ENCODE results near the gene SOWAHB. TPM values are rescaled to one million over a fixed set of nuclear protein-coding genes. Genes with fewer than 3 reads are reported as not detected.

The SOWAHB gene
- total RNA-seq, 1 donor from 2014 or later: 6.5 TPM

DNA sequence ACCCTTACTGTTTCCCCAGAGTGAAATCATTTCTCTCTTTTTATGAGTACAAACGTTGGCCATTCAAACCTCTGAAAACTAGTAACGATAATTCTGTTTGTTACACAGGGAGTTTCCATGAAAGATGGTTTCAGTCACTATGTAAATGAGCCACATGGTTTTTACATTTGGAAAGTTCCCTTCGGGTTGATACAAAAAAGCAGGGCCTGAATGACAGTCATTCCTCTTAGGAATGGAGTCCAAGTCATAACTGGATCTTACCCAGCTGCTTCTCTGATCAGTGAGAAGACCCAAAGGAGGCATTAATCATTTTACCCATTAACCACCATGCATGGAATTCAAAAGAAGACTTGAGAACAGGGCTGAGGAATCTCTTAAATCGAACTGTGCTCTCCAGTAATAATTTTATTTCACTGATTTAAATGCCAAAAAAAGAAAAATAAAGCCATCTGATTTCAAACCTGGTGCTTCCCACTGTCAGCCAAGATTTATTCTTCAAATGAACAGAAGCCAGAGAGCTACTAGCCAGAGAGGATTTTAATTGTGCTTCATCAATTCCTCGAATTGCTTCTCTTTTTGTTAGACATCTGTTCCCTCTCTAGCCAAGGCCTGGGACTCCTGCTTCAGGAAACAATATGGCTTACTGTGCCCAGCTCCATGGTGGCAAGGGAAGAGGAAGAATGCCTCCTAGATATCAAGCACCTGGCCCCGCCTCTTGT is 3.2 kb downstream of the SOWAHB start:
- no peaks in the 10 kb centered on the region for H3K9me3 ChIP-seq
- H3K4me1 ChIP-seq: peaks cover 4 to 6% of the 10 kb centered on the region in 2 donors
- H3K4me3 ChIP-seq: no peak overlapping the region
- TF ChIP-seq, protein P1, sequence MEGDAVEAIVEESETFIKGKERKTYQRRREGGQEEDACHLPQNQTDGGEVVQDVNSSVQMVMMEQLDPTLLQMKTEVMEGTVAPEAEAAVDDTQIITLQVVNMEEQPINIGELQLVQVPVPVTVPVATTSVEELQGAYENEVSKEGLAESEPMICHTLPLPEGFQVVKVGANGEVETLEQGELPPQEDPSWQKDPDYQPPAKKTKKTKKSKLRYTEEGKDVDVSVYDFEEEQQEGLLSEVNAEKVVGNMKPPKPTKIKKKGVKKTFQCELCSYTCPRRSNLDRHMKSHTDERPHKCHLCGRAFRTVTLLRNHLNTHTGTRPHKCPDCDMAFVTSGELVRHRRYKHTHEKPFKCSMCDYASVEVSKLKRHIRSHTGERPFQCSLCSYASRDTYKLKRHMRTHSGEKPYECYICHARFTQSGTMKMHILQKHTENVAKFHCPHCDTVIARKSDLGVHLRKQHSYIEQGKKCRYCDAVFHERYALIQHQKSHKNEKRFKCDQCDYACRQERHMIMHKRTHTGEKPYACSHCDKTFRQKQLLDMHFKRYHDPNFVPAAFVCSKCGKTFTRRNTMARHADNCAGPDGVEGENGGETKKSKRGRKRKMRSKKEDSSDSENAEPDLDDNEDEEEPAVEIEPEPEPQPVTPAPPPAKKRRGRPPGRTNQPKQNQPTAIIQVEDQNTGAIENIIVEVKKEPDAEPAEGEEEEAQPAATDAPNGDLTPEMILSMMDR (IDR thresholded peaks at IDR 0.05): no peak
- intact Hi-C loops (cut with DNase I): loop anchor here (5.0 kb wide), 1 partner anchor 62 kb away; no protein-coding TSS in a partner anchor
- H3K27me3 ChIP-seq: no peaks in the 10 kb centered on the region
- no peak overlapping the region for H3K27ac ChIP-seq
- DNase-seq (ENCODE audit: low spot score in 2 of 2): no peak
- no peaks in the 10 kb centered on the region for H3K36me3 ChIP-seq

DNA sequence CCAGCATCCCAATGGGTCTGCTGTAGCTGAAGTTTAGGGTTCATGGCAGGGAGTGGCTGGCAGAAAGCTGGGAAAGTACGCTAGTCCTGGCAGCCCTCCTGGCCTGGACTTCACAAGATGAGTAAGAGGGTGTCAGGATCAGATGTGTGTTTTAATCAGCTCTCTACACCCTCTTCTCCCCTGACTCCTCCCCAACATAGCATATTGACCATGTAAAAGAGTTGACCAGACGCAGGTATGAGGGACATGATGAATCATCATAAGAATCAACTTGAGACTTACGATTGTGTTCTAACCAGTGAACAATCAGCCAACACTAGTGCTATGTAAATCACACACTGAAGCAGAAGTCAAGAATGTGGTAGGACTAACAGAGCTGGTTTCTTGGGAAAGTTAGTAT is 5.3 kb downstream of the SOWAHB start:
- no peak overlapping the region for H3K27ac ChIP-seq
- H3K4me1 ChIP-seq: peaks cover 4 to 6% of the 10 kb centered on the region in 2 donors
- no peaks in the 10 kb centered on the region for H3K27me3 ChIP-seq
- no peaks in the 10 kb centered on the region for H3K9me3 ChIP-seq
- TF ChIP-seq, protein P1 (IDR thresholded peaks at IDR 0.05): no peak
- no peak for DNase-seq (ENCODE audit: low spot score in 2 of 2)
- no peak overlapping the region for H3K4me3 ChIP-seq
- no peaks in the 10 kb centered on the region for H3K36me3 ChIP-seq
- intact Hi-C loops (cut with DNase I): no loop called here

DNA sequence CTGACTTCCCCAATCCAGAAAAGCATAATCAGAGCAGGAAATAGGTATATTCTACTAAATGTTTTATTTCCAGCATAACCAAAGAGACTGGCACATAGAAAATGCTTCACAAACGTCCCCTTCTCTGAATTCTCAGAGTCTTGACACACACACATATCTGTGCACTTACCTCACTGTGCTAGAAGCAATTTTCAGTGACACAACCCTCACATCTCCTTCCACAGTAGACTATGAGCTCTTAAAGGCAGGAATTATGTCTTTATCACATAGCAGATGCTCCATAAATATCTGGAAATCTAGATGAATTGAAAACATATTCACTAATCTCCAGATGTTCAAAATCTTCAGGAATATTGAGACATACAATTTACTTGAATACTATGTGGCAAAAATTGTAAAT is 5.9 kb downstream of the SOWAHB start:
- Histone ChIP-seq H3K4me1 (peaks cover 4 to 5% of the 10 kb centered on the region in 2 donors), H3K36me3 (no peaks in the 10 kb centered on the region), H3K27ac (no peak overlapping the region), H3K27me3 (no peaks in the 10 kb centered on the region), H3K4me3 (no peak overlapping the region), H3K9me3 (no peaks in the 10 kb centered on the region)
- intact Hi-C loops (cut with DNase I): no loop called here
- DNase-seq (ENCODE audit: low spot score in 2 of 2): no peak
- TF ChIP-seq, protein P1 (IDR thresholded peaks at IDR 0.05): no peak

DNA sequence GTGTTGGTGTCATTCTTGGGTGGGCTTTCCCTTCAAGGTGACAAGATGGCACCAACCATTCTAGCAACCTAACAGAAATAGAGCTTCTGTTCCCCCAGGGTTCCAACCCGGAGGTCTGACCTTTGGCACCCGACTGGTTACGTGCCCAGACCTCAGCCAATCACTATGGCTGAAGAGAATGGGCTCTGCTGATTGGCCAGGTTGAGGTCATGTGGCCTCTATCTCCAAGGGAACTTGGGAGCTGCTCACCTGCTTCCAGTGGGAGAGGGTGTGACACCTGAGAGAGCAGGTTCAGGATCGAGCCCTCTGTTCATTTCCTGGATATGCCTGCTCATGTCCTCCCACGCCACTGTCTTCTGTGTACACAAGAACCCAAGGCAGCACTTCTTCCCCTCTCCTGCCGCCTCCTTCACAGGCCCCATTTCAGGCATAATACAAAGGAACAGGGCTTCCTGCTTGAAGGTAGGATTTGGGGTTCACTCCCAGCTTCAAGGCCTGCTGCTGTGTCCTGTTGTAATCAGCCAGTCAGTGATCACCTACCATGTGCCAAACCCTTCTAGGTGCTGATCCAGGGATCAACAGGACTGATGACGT is 11.0 kb downstream of the SOWAHB start:
- H3K4me3 ChIP-seq: no peak overlapping the region
- H3K4me1 ChIP-seq: no peaks in the 10 kb centered on the region
- DNase-seq (ENCODE audit: low spot score in 2 of 2): no peak
- H3K27ac ChIP-seq: no peak overlapping the region
- intact Hi-C loops (cut with DNase I): no loop called here
- no peaks in the 10 kb centered on the region for H3K36me3 ChIP-seq
- no peaks in the 10 kb centered on the region for H3K9me3 ChIP-seq
- H3K27me3 ChIP-seq: no peaks in the 10 kb centered on the region
- TF ChIP-seq, protein P1 (IDR thresholded peaks at IDR 0.05): no peak

GRCh38 chr4:76886214-76886613 is 11.7 kb downstream of the SOWAHB start:
- TF ChIP-seq, protein P1 (IDR thresholded peaks at IDR 0.05): no peak
- Histone ChIP-seq H3K36me3 (no peaks in the 10 kb centered on the region), H3K27ac (no peak overlapping the region), H3K9me3 (no peaks in the 10 kb centered on the region), H3K4me1 (no peaks in the 10 kb centered on the region), H3K4me3 (no peak overlapping the region), H3K27me3 (no peaks in the 10 kb centered on the region)
- DNase-seq (ENCODE audit: low spot score in 2 of 2): no peak
- intact Hi-C loops (cut with DNase I): no loop called here
